Measurements from ENCODE around the gene UNC5A. TPM values are rescaled to one million over a fixed set of nuclear protein-coding genes. Genes with fewer than 3 reads are reported as not detected.

UNC5A gene
- polyA plus RNA-seq, 2 donors: 0.02 TPM; not detected in 1

GRCh38 chr5:176895831-176896230 is 85.5 kb downstream of the UNC5A start:
- no peaks in the 10 kb centered on the region for H3K4me1 ChIP-seq (ENCODE audit: control insufficient read depth in 2 of 2, insufficient read depth in 2 of 2, low read length in 1 of 2)
- no peak overlapping the region for H3K4me3 ChIP-seq (ENCODE audit: low read depth in 1 of 2, low read length in 2 of 2)
- 83 to 85% methylated on average over 4 of the region's 4 CpGs for WGBS, 2 donors
- no peak overlapping the region for H3K27ac ChIP-seq (ENCODE audit: low read depth in 2 of 2, low read length in 1 of 2)
- no peaks in the 10 kb centered on the region for H3K36me3 ChIP-seq (ENCODE audit: control insufficient read depth in 2 of 2, insufficient read depth in 2 of 2, low read length in 1 of 2)
- H3K27me3 ChIP-seq (ENCODE audit: control insufficient read depth in 1 of 2, insufficient read depth in 2 of 2, low read length in 2 of 2): no peaks in the 10 kb centered on the region
- no peaks in the 10 kb centered on the region for H3K9me3 ChIP-seq (ENCODE audit: control insufficient read depth in 2 of 2, insufficient read depth in 1 of 2, low read depth in 1 of 2, low read length in 1 of 2)

GRCh38 chr5:176897263-176897662 is 86.9 kb downstream of the UNC5A start:
- H3K4me1 ChIP-seq (ENCODE audit: control insufficient read depth in 2 of 2, insufficient read depth in 2 of 2, low read length in 1 of 2): no peaks in the 10 kb centered on the region
- no peak overlapping the region for H3K27ac ChIP-seq (ENCODE audit: low read depth in 2 of 2, low read length in 1 of 2)
- no peak overlapping the region for H3K4me3 ChIP-seq (ENCODE audit: low read depth in 1 of 2, low read length in 2 of 2)
- no peaks in the 10 kb centered on the region for H3K36me3 ChIP-seq (ENCODE audit: control insufficient read depth in 2 of 2, insufficient read depth in 2 of 2, low read length in 1 of 2)
- H3K27me3 ChIP-seq (ENCODE audit: control insufficient read depth in 1 of 2, insufficient read depth in 2 of 2, low read length in 2 of 2): no peaks in the 10 kb centered on the region
- WGBS, 2 donors: 56 to 60% methylated on average over 3 of the region's 3 CpGs
- H3K9me3 ChIP-seq (ENCODE audit: control insufficient read depth in 2 of 2, insufficient read depth in 1 of 2, low read depth in 1 of 2, low read length in 1 of 2): no peaks in the 10 kb centered on the region

GRCh38 chr5:176899296-176899891 is 89.0 kb downstream of the UNC5A start, which contains the start of gene HK3:
Gene HK3 (minus strand): TSS chr5:176899346. CDS start chr5:176896159, 3,187 bp downstream.
- WGBS, 2 donors: 66 to 70% methylated on average over 9 of the region's 9 CpGs
- H3K27ac ChIP-seq (ENCODE audit: low read depth in 2 of 2, low read length in 1 of 2): no peak within 1 kb of the TSS

GRCh38 chr5:176899946-176900779 is 89.8 kb downstream of the UNC5A start:
- WGBS, 2 donors: 83 to 88% methylated on average over 4 of the region's 4 CpGs
- Histone ChIP-seq H3K4me1 (ENCODE audit: control insufficient read depth in 2 of 2, insufficient read depth in 2 of 2, low read length in 1 of 2) (no peaks in the 10 kb centered on the region), H3K27me3 (ENCODE audit: control insufficient read depth in 1 of 2, insufficient read depth in 2 of 2, low read length in 2 of 2) (no peaks in the 10 kb centered on the region), H3K9me3 (ENCODE audit: control insufficient read depth in 2 of 2, insufficient read depth in 1 of 2, low read depth in 1 of 2, low read length in 1 of 2) (no peaks in the 10 kb centered on the region), H3K27ac (ENCODE audit: low read depth in 2 of 2, low read length in 1 of 2) (no peak overlapping the region), H3K4me3 (ENCODE audit: low read depth in 1 of 2, low read length in 2 of 2) (no peak overlapping the region), H3K36me3 (ENCODE audit: control insufficient read depth in 2 of 2, insufficient read depth in 2 of 2, low read length in 1 of 2) (peaks cover 7 to 12% of the 10 kb centered on the region in 2 donors)

More at GRCh38 chr5:176899296-176899891, 89.0 kb downstream of the UNC5A start, which contains the start of gene HK3:
- no peaks in the 10 kb centered on the region for H3K4me1 ChIP-seq (ENCODE audit: control insufficient read depth in 2 of 2, insufficient read depth in 2 of 2, low read length in 1 of 2)
- no peaks in the 10 kb centered on the region for H3K9me3 ChIP-seq (ENCODE audit: control insufficient read depth in 2 of 2, insufficient read depth in 1 of 2, low read depth in 1 of 2, low read length in 1 of 2)
- no peaks in the 10 kb centered on the region for H3K27me3 ChIP-seq (ENCODE audit: control insufficient read depth in 1 of 2, insufficient read depth in 2 of 2, low read length in 2 of 2)
- peaks cover 7% of the 10 kb centered on the region in 2 donors for H3K36me3 ChIP-seq (ENCODE audit: control insufficient read depth in 2 of 2, insufficient read depth in 2 of 2, low read length in 1 of 2)
- H3K4me3 ChIP-seq (ENCODE audit: low read depth in 1 of 2, low read length in 2 of 2): no peak within 1 kb of the TSS

GRCh38 chr5:176900780-176901204 is 90.4 kb downstream of the UNC5A start:
- no peak overlapping the region for H3K4me3 ChIP-seq (ENCODE audit: low read depth in 1 of 2, low read length in 2 of 2)
- H3K36me3 ChIP-seq (ENCODE audit: control insufficient read depth in 2 of 2, insufficient read depth in 2 of 2, low read length in 1 of 2): peaks cover 7 to 14% of the 10 kb centered on the region in 2 donors
- 71 to 72% methylated on average over 7 of the region's 7 CpGs for WGBS, 2 donors
- H3K27me3 ChIP-seq (ENCODE audit: control insufficient read depth in 1 of 2, insufficient read depth in 2 of 2, low read length in 2 of 2): no peaks in the 10 kb centered on the region
- H3K4me1 ChIP-seq (ENCODE audit: control insufficient read depth in 2 of 2, insufficient read depth in 2 of 2, low read length in 1 of 2): no peaks in the 10 kb centered on the region
- H3K9me3 ChIP-seq (ENCODE audit: control insufficient read depth in 2 of 2, insufficient read depth in 1 of 2, low read depth in 1 of 2, low read length in 1 of 2): no peaks in the 10 kb centered on the region
- no peak overlapping the region for H3K27ac ChIP-seq (ENCODE audit: low read depth in 2 of 2, low read length in 1 of 2)

GRCh38 chr5:176901260-176902101 is 91.1 kb downstream of the UNC5A start:
- no peak overlapping the region for H3K27ac ChIP-seq (ENCODE audit: low read depth in 2 of 2, low read length in 1 of 2)
- no peaks in the 10 kb centered on the region for H3K4me1 ChIP-seq (ENCODE audit: control insufficient read depth in 2 of 2, insufficient read depth in 2 of 2, low read length in 1 of 2)
- H3K9me3 ChIP-seq (ENCODE audit: control insufficient read depth in 2 of 2, insufficient read depth in 1 of 2, low read depth in 1 of 2, low read length in 1 of 2): no peaks in the 10 kb centered on the region
- peaks cover 7 to 19% of the 10 kb centered on the region in 2 donors for H3K36me3 ChIP-seq (ENCODE audit: control insufficient read depth in 2 of 2, insufficient read depth in 2 of 2, low read length in 1 of 2)
- H3K27me3 ChIP-seq (ENCODE audit: control insufficient read depth in 1 of 2, insufficient read depth in 2 of 2, low read length in 2 of 2): no peaks in the 10 kb centered on the region
- WGBS, 2 donors: 88 to 92% methylated on average over 12 of the region's 12 CpGs
- no peak overlapping the region for H3K4me3 ChIP-seq (ENCODE audit: low read depth in 1 of 2, low read length in 2 of 2)

- Histone ChIP-seq H3K27ac (ENCODE audit: low read depth in 2 of 2, low read length in 1 of 2) (no peak overlapping the region), H3K4me3 (ENCODE audit: low read depth in 1 of 2, low read length in 2 of 2) (no peak overlapping the region), H3K4me1 (ENCODE audit: control insufficient read depth in 2 of 2, insufficient read depth in 2 of 2, low read length in 1 of 2) (no peaks in the 10 kb centered on the region), H3K36me3 (ENCODE audit: control insufficient read depth in 2 of 2, insufficient read depth in 2 of 2, low read length in 1 of 2) (peaks cover 13 to 26% of the 10 kb centered on the region in 2 donors), H3K9me3 (ENCODE audit: control insufficient read depth in 2 of 2, insufficient read depth in 1 of 2, low read depth in 1 of 2, low read length in 1 of 2) (no peaks in the 10 kb centered on the region), H3K27me3 (ENCODE audit: control insufficient read depth in 1 of 2, insufficient read depth in 2 of 2, low read length in 2 of 2) (no peaks in the 10 kb centered on the region)
- WGBS, 2 donors: 82 to 87% methylated on average over 6 of the region's 6 CpGs
Observed at GRCh38 chr5:176902102-176902814, 91.9 kb downstream of the UNC5A start.

GRCh38 chr5:176902911-176903664 is 92.7 kb downstream of the UNC5A start:
- no peaks in the 10 kb centered on the region for H3K4me1 ChIP-seq (ENCODE audit: control insufficient read depth in 2 of 2, insufficient read depth in 2 of 2, low read length in 1 of 2)
- H3K4me3 ChIP-seq (ENCODE audit: low read depth in 1 of 2, low read length in 2 of 2): no peak overlapping the region
- no peaks in the 10 kb centered on the region for H3K9me3 ChIP-seq (ENCODE audit: control insufficient read depth in 2 of 2, insufficient read depth in 1 of 2, low read depth in 1 of 2, low read length in 1 of 2)
- WGBS, 2 donors: 93 to 96% methylated on average over 5 of the region's 5 CpGs
- H3K36me3 ChIP-seq (ENCODE audit: control insufficient read depth in 2 of 2, insufficient read depth in 2 of 2, low read length in 1 of 2): peaks cover 13 to 26% of the 10 kb centered on the region in 2 donors
- H3K27ac ChIP-seq (ENCODE audit: low read depth in 2 of 2, low read length in 1 of 2): no peak overlapping the region
- no peaks in the 10 kb centered on the region for H3K27me3 ChIP-seq (ENCODE audit: control insufficient read depth in 1 of 2, insufficient read depth in 2 of 2, low read length in 2 of 2)

Data from esophagus (tissue), 2 donors.